ENCODE measurements around the gene GPR55. TPM values are rescaled to one million over a fixed set of nuclear protein-coding genes. Genes with fewer than 3 reads are reported as not detected.

The GPR55 gene
- total and polyA plus RNA-seq, 11 donors = 0.03 to 0.36 (median 0.11) TPM; not detected in 6

DNA sequence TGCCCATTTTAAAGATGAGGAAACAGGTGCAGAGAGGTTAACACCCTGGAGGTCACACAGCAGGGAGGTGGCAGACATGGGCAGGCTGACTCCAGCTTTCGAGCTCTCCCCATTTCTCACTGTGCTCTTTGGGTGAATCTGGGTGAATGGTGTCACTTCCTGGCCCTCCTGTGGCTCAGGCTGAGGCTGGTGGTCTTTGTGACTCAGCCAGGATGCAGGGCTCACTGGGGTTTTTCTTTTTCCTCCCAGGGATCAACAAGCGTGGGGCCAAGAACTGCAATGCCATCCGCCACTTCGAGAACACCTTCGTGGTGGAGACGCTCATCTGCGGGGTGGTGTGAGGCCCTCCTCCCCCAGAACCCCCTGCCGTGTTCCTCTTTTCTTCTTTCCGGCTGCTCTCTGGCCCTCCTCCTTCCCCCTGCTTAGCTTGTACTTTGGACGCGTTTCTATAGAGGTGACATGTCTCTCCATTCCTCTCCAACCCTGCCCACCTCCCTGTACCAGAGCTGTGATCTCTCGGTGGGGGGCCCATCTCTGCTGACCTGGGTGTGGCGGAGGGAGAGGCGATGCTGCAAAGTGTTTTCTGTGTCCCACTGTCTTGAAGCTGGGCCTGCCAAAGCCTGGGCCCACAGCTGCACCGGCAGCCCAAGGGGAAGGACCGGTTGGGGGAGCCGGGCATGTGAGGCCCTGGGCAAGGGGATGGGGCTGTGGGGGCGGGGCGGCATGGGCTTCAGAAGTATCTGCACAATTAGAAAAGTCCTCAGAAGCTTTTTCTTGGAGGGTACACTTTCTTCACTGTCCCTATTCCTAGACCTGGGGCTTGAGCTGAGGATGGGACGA is 47.1 kb downstream of the GPR55 start:
- Histone ChIP-seq H3K27ac (no peak overlapping the region), H3K36me3 (peaks cover 0 to 26% (median 0%) of the 10 kb centered on the region in 9 donors), H3K4me3 (no peak overlapping the region), H3K27me3 (no peaks in the 10 kb centered on the region), H3K9me3 (no peaks in the 10 kb centered on the region), H3K4me1 (no peaks in the 10 kb centered on the region)
- intact Hi-C loops (cut with DNase I) = no loop called here
- DNase-seq (peak in 2 of 5 donors; percentile 14 to 44), ATAC-seq (no peak)
- WGBS, 4 donors = 78 to 87% (median 83%) methylated on average over 18 to 20 of the region's 20 CpGs
- no peak for TF ChIP-seq POLR2A (IDR thresholded peaks at IDR 0.05)
- TF ChIP-seq, protein P1, sequence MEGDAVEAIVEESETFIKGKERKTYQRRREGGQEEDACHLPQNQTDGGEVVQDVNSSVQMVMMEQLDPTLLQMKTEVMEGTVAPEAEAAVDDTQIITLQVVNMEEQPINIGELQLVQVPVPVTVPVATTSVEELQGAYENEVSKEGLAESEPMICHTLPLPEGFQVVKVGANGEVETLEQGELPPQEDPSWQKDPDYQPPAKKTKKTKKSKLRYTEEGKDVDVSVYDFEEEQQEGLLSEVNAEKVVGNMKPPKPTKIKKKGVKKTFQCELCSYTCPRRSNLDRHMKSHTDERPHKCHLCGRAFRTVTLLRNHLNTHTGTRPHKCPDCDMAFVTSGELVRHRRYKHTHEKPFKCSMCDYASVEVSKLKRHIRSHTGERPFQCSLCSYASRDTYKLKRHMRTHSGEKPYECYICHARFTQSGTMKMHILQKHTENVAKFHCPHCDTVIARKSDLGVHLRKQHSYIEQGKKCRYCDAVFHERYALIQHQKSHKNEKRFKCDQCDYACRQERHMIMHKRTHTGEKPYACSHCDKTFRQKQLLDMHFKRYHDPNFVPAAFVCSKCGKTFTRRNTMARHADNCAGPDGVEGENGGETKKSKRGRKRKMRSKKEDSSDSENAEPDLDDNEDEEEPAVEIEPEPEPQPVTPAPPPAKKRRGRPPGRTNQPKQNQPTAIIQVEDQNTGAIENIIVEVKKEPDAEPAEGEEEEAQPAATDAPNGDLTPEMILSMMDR (IDR thresholded peaks at IDR 0.05) = no peak

DNA sequence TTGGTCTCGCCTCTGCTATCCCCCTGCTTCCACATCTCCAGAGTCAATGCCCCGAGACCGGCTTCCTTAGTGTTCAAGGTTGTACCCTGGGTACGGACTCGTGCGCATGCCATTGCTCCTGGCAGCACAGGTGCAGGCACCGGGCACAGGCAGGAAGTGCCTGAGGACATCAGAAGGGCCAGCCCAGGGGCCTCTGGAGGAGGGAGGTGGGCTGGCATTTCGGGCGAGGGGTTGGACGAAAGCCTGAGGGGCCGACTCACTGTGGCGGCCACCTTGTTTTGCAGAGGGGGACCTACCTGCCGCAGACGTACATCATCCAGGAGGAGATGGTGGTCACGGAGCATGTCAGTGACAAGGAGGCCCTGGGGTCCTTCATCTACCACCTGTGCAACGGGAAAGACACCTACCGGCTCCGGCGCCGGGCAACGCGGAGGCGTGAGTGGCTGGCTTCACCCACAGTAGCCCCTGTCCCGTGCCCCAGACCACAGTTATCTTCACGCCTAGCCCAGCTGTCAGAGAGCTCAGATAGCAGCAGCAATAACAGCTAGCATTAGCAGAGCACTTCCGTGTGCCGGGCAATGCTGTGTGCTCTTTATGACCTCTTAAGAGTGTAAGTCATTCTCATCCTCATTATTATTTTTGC is 47.8 kb downstream of the GPR55 start:
- peaks cover 0 to 2% (median 0%) of the 10 kb centered on the region in 12 donors for H3K4me1 ChIP-seq
- intact Hi-C loops (cut with DNase I) = no loop called here
- H3K9me3 ChIP-seq = no peaks in the 10 kb centered on the region
- H3K27ac ChIP-seq = no peak overlapping the region
- no peak for ATAC-seq
- no peaks in the 10 kb centered on the region for H3K27me3 ChIP-seq
- TF ChIP-seq, protein P1 (IDR thresholded peaks at IDR 0.05) = no peak
- no peak for TF ChIP-seq POLR2A (IDR thresholded peaks at IDR 0.05)
- no peak overlapping the region for H3K4me3 ChIP-seq
- peak in 2 of 5 donors; percentile 11 to 61 for DNase-seq
- H3K36me3 ChIP-seq = peaks cover 0 to 26% (median 0%) of the 10 kb centered on the region in 9 donors
- WGBS, 4 donors = 78 to 86% (median 85%) methylated on average over 16 to 27 of the region's 27 CpGs

DNA sequence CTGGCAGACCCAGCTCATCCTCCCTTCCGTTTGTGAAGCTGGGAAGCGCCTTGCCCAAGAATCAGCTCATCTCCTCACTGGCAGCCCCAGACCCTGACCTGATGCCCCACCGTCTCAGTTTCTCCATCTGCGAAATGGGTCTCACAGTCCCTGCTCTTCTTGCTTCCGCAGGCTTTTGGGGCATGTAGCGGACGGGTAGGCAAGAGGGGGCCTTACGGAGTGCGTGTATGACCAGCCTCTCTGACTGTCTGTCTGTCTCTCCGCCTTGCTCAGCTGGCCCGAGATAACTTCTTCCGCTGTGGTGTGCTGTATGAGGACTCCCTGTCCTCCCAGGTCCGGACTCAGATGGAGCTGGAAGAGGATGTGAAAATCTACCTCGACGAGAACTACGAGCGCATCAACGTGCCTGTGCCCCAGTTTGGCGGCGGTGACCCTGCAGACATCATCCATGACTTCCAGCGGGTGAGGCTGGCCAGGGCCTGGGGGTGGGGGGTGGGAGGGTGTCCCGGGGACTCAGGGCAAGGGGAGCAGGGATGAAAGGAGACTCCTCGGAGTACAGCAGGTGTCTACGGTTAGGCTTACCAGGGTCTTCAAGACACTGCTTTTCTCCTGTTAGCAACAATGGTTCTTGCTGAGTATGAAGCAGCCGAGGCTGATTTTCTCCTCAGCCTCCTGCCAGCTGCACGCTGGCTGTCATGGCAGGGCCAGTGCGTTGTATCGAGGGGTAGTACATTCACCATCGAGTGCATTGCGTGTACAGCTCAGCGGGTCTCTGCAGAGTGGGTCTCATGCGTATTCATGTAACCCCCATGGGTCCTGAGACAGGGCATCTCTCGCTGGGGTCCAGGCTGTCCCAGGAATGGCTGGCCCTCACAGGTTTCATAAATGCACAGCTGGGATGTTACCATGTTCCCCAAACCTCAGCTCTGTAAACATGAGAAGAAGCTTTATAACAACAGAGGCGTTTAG is 49.4 kb downstream of the GPR55 start:
- H3K27me3 ChIP-seq = no peaks in the 10 kb centered on the region
- ATAC-seq (no peak), DNase-seq (peak in 2 of 5 donors; percentile 6 to 48)
- H3K4me3 ChIP-seq = no peak overlapping the region
- intact Hi-C loops (cut with DNase I) = no loop called here
- H3K9me3 ChIP-seq = no peaks in the 10 kb centered on the region
- no peak for TF ChIP-seq POLR2A (IDR thresholded peaks at IDR 0.05)
- TF ChIP-seq, protein P1 (IDR thresholded peaks at IDR 0.05) = no peak
- H3K4me1 ChIP-seq = peaks cover 0 to 12% (median 6%) of the 10 kb centered on the region in 12 donors
- no peak overlapping the region for H3K27ac ChIP-seq
- 93 to 95% (median 94%) methylated on average over 32 to 34 of the region's 34 CpGs for WGBS, 4 donors
- peaks cover 0 to 26% (median 0%) of the 10 kb centered on the region in 9 donors for H3K36me3 ChIP-seq
